Natural killer cell treated with Interleukin-12 subunit alpha and Interleukin-12 subunit beta and Interleukin-15 and Interleukin-18, amount 100 ng/mL, for 72 hours (primary cell): ENCODE results near the gene DAAM1. TPM values are rescaled to one million over a fixed set of nuclear protein-coding genes. Genes with fewer than 3 reads are reported as not detected.
A peak's percentile ranks its signal among the peaks of the same experiment; 100 is the strongest.

Experiments used
- ATAC-seq, 2 donors: fragments of 150-1000 bp; cut with Tn5 transposase in 1 of 2; sonication (Bioruptor Pico), chemical (Tn5 transposase) in 1 of 2; 2 replicates each; pipeline ENCODE4 v1.10.0; 2021
- DNase-seq: peaks from one replicate; pipeline ENCODE4 v3.0.0; 2022; ENCODE audit warnings: low spot score
- H3K27ac Mint-ChIP-seq, 2 donors: 1 replicate in 1 of 2; 2 replicates in 1 of 2; pipeline ENCODE4 v1.8.0; 2022; ENCODE audit warnings: mixed read lengths in 2 of 2, mild to moderate bottlenecking in 1 of 2, moderate library complexity in 1 of 2
- H3K27me3 Mint-ChIP-seq, 2 donors: 1 replicate in 1 of 2; 2 replicates in 1 of 2; pipeline ENCODE4 v1.8.0; 2022; ENCODE audit warnings: mixed read lengths in 2 of 2
- H3K36me3 Mint-ChIP-seq: one replicate; pipeline ENCODE4 v1.8.0; 2022; ENCODE audit warnings: mixed read lengths
- H3K4me1 Mint-ChIP-seq, 2 donors: 1 replicate in 1 of 2; 2 replicates in 1 of 2; pipeline ENCODE4 v1.8.0; 2022; ENCODE audit warnings: low read depth in 2 of 2, mixed read lengths in 2 of 2, mild to moderate bottlenecking in 1 of 2
- H3K4me3 Mint-ChIP-seq: one replicate; pipeline ENCODE4 v1.8.0; 2022; ENCODE audit warnings: mixed read lengths
- H3K9me3 Mint-ChIP-seq: 2 replicates; pipeline ENCODE4 v1.8.0; 2022; ENCODE audit warnings: mixed read lengths
- total RNA-seq, 2 donors: library from RNA; stranded (reverse); gene quantifications; one replicate each; pipeline ENCODE4 v1.2.3, GENCODE V29; 2022

The DAAM1 gene
- total RNA-seq, 2 donors from 2014 or later = 21.3 to 22.5 TPM

GRCh38 chr14:59245809-59246295, 57.4 kb downstream of the DAAM1 start:
- DNase-seq = no peak
- peak in 1 of 2 donors; percentile 67 for ATAC-seq
- Mint-ChIP-seq H3K4me3 (peak overlapping the region; percentile 8), H3K27me3 (no peaks in the 10 kb centered on the region), H3K36me3 (no peaks in the 10 kb centered on the region), H3K9me3 (no peaks in the 10 kb centered on the region), H3K27ac (peak overlapping the region in 1 of 2 donors; percentile 48), H3K4me1 (peaks cover 14 to 24% of the 10 kb centered on the region in 2 donors)

- Mint-ChIP-seq H3K4me3 (peak overlapping the region; percentile 8), H3K27ac (peak overlapping the region in 1 of 2 donors; percentile 48), H3K9me3 (no peaks in the 10 kb centered on the region), H3K36me3 (no peaks in the 10 kb centered on the region), H3K4me1 (peaks cover 14 to 23% of the 10 kb centered on the region in 2 donors), H3K27me3 (no peaks in the 10 kb centered on the region)
- no peak for ATAC-seq
- DNase-seq = no peak
These were observed 58.1 kb downstream of the DAAM1 start for GRCh38 chr14:59246566-59246965.

- H3K4me1 Mint-ChIP-seq = peaks cover 23 to 33% of the 10 kb centered on the region in 2 donors
- peak overlapping the region in 1 of 2 donors; percentile 37 for H3K27ac Mint-ChIP-seq
- no peak for DNase-seq
- no peaks in the 10 kb centered on the region for H3K27me3 Mint-ChIP-seq
- no peaks in the 10 kb centered on the region for H3K36me3 Mint-ChIP-seq
- no peaks in the 10 kb centered on the region for H3K9me3 Mint-ChIP-seq
- no peak overlapping the region for H3K4me3 Mint-ChIP-seq
- ATAC-seq = no peak
These were observed 59.5 kb downstream of the DAAM1 start for GRCh38 chr14:59247801-59248584.

- Mint-ChIP-seq H3K4me3 (no peak overlapping the region), H3K27me3 (no peaks in the 10 kb centered on the region), H3K4me1 (peaks cover 27 to 32% of the 10 kb centered on the region in 2 donors), H3K36me3 (no peaks in the 10 kb centered on the region), H3K27ac (peak overlapping the region in 1 of 2 donors; percentile 37), H3K9me3 (no peaks in the 10 kb centered on the region)
- no peak for DNase-seq
- no peak for ATAC-seq
These were observed 60.6 kb downstream of the DAAM1 start for GRCh38 chr14:59249029-59249428.

GRCh38 chr14:59251811-59252771, 63.6 kb downstream of the DAAM1 start:
- H3K9me3 Mint-ChIP-seq = no peaks in the 10 kb centered on the region
- H3K27me3 Mint-ChIP-seq = no peaks in the 10 kb centered on the region
- H3K27ac Mint-ChIP-seq = no peak overlapping the region
- H3K36me3 Mint-ChIP-seq = no peaks in the 10 kb centered on the region
- ATAC-seq (no peak), DNase-seq (no peak)
- peaks cover 14 to 17% of the 10 kb centered on the region in 2 donors for H3K4me1 Mint-ChIP-seq
- no peak overlapping the region for H3K4me3 Mint-ChIP-seq

GRCh38 chr14:59252772-59253500, 64.5 kb downstream of the DAAM1 start:
- Mint-ChIP-seq H3K4me1 (peaks cover 14 to 17% of the 10 kb centered on the region in 2 donors), H3K27ac (no peak overlapping the region), H3K4me3 (no peak overlapping the region), H3K27me3 (no peaks in the 10 kb centered on the region), H3K9me3 (no peaks in the 10 kb centered on the region), H3K36me3 (no peaks in the 10 kb centered on the region)
- ATAC-seq (no peak), DNase-seq (no peak)

- ATAC-seq = no peak
- Mint-ChIP-seq H3K36me3 (no peaks in the 10 kb centered on the region), H3K9me3 (no peaks in the 10 kb centered on the region), H3K27me3 (no peaks in the 10 kb centered on the region), H3K27ac (no peak overlapping the region), H3K4me3 (no peak overlapping the region), H3K4me1 (peaks cover 14 to 20% of the 10 kb centered on the region in 2 donors)
- DNase-seq = no peak
These were observed 65.1 kb downstream of the DAAM1 start for GRCh38 chr14:59253527-59253926.

GRCh38 chr14:59254146-59254910, 65.9 kb downstream of the DAAM1 start:
- DNase-seq (no peak), ATAC-seq (no peak)
- Mint-ChIP-seq H3K36me3 (no peaks in the 10 kb centered on the region), H3K9me3 (no peaks in the 10 kb centered on the region), H3K27ac (no peak overlapping the region), H3K27me3 (no peaks in the 10 kb centered on the region), H3K4me3 (no peak overlapping the region), H3K4me1 (peaks cover 14 to 26% of the 10 kb centered on the region in 2 donors)

- no peaks in the 10 kb centered on the region for H3K36me3 Mint-ChIP-seq
- H3K27ac Mint-ChIP-seq = no peak overlapping the region
- no peak overlapping the region for H3K4me3 Mint-ChIP-seq
- peaks cover 14 to 27% of the 10 kb centered on the region in 2 donors for H3K4me1 Mint-ChIP-seq
- H3K27me3 Mint-ChIP-seq = no peaks in the 10 kb centered on the region
- DNase-seq (no peak), ATAC-seq (no peak)
- no peaks in the 10 kb centered on the region for H3K9me3 Mint-ChIP-seq
These were observed 66.6 kb downstream of the DAAM1 start for GRCh38 chr14:59254911-59255545.

GRCh38 chr14:59256331-59256730, 67.9 kb downstream of the DAAM1 start:
- ATAC-seq (no peak), DNase-seq (no peak)
- H3K36me3 Mint-ChIP-seq = no peaks in the 10 kb centered on the region
- no peak overlapping the region for H3K4me3 Mint-ChIP-seq
- H3K9me3 Mint-ChIP-seq = no peaks in the 10 kb centered on the region
- no peak overlapping the region for H3K27ac Mint-ChIP-seq
- H3K27me3 Mint-ChIP-seq = no peaks in the 10 kb centered on the region
- H3K4me1 Mint-ChIP-seq = peaks cover 14 to 27% of the 10 kb centered on the region in 2 donors

- Mint-ChIP-seq H3K4me1 (peaks cover 22 to 25% of the 10 kb centered on the region in 2 donors), H3K27me3 (no peaks in the 10 kb centered on the region), H3K36me3 (peaks cover 10% of the 10 kb centered on the region), H3K9me3 (peaks cover 3% of the 10 kb centered on the region), H3K27ac (no peak overlapping the region), H3K4me3 (no peak overlapping the region)
- DNase-seq (no peak), ATAC-seq (no peak)
These were observed 72.9 kb downstream of the DAAM1 start for GRCh38 chr14:59261334-59261733.

- peaks cover 10% of the 10 kb centered on the region for H3K36me3 Mint-ChIP-seq
- ATAC-seq (peak in 1 of 2 donors; percentile 57), DNase-seq (no peak)
- H3K4me3 Mint-ChIP-seq = peak overlapping the region; percentile 0
- H3K27ac Mint-ChIP-seq = peak overlapping the region; percentile 2 to 15
- H3K27me3 Mint-ChIP-seq = no peaks in the 10 kb centered on the region
- peaks cover 25% of the 10 kb centered on the region in 2 donors for H3K4me1 Mint-ChIP-seq
- H3K9me3 Mint-ChIP-seq = peaks cover 3% of the 10 kb centered on the region
These were observed 74.4 kb downstream of the DAAM1 start for GRCh38 chr14:59262717-59263454.
